ENCODE measurements around the gene BTBD19. TPM values are rescaled to one million over a fixed set of nuclear protein-coding genes. Genes with fewer than 3 reads are reported as not detected.

BTBD19 gene
- total RNA-seq, 2 experiments from 2014 or later = 3.7 to 4.5 TPM

GRCh38 chr1:44780583-44781121, 27.7 kb upstream of the BTBD19 start:
- H3K36me3 Mint-ChIP-seq = peaks cover 63% of the 10 kb centered on the region
- no peak for DNase-seq
- no peaks in the 10 kb centered on the region for H3K9me3 Mint-ChIP-seq (ENCODE audit: low read depth)
- peaks cover 60% of the 10 kb centered on the region for H3K4me1 Mint-ChIP-seq
- H3K27ac Mint-ChIP-seq = no peak overlapping the region
- CTCF ChIA-PET = no interaction called here
- no peak overlapping the region for H3K4me3 Mint-ChIP-seq
- ATAC-seq = no peak
- no peaks in the 10 kb centered on the region for H3K27me3 Mint-ChIP-seq

- DNase-seq (no peak), ATAC-seq (no peak)
- CTCF ChIA-PET = interaction anchor here (1.0 to 6.9 kb wide), 11 partner anchors 8 to 520 kb away, joined by 3 to 60 read pairs (median 11); partner anchors contain the start of genes DYNLT4, EIF2B3, HECTD3 and PLK3
- Mint-ChIP-seq H3K9me3 (ENCODE audit: low read depth) (no peaks in the 10 kb centered on the region), H3K36me3 (peaks cover 34% of the 10 kb centered on the region), H3K4me3 (peak overlapping the region; percentile 68), H3K27ac (peak overlapping the region; percentile 84), H3K4me1 (peaks cover 55% of the 10 kb centered on the region), H3K27me3 (no peaks in the 10 kb centered on the region)
Measured at GRCh38 chr1:44783697-44784093, 24.6 kb upstream of the BTBD19 start.

GRCh38 chr1:44784094-44785028, 24.0 kb upstream of the BTBD19 start:
- Mint-ChIP-seq H3K27me3 (no peaks in the 10 kb centered on the region), H3K4me1 (peaks cover 50% of the 10 kb centered on the region), H3K9me3 (ENCODE audit: low read depth) (no peaks in the 10 kb centered on the region), H3K36me3 (peaks cover 28% of the 10 kb centered on the region), H3K4me3 (peak overlapping the region; percentile 68), H3K27ac (peak overlapping the region; percentile 84)
- ATAC-seq (peak; percentile 50), DNase-seq (no peak)
- CTCF ChIA-PET = interaction anchor here (0.6 to 6.9 kb wide), 17 partner anchors 9 to 519 kb away, joined by 3 to 60 read pairs (median 11); partner anchors contain the start of genes BTBD19, DYNLT4, EIF2B3 and HECTD3

- no peak for ATAC-seq
- H3K4me1 Mint-ChIP-seq = peaks cover 52% of the 10 kb centered on the region
- peak overlapping the region; percentile 78 for H3K27ac Mint-ChIP-seq
- no peaks in the 10 kb centered on the region for H3K9me3 Mint-ChIP-seq (ENCODE audit: low read depth)
- no peak for DNase-seq
- no peaks in the 10 kb centered on the region for H3K27me3 Mint-ChIP-seq
- CTCF ChIA-PET = interaction anchor here (0.6 to 6.9 kb wide), 14 partner anchors 9 to 519 kb away, joined by 3 to 60 read pairs (median 11); partner anchors contain the start of genes BTBD19, DYNLT4, HECTD3 and PLK3
- H3K36me3 Mint-ChIP-seq = peaks cover 23% of the 10 kb centered on the region
- H3K4me3 Mint-ChIP-seq = peak overlapping the region; percentile 66
Measured at GRCh38 chr1:44785029-44785380, 23.3 kb upstream of the BTBD19 start.

GRCh38 chr1:44785501-44786137, 22.7 kb upstream of the BTBD19 start:
- CTCF ChIA-PET = interaction anchor here (1.1 to 6.9 kb wide), 15 partner anchors 8 to 518 kb away, joined by 3 to 60 read pairs (median 11); partner anchors contain the start of genes BTBD19, DYNLT4, HECTD3 and PLK3
- peak overlapping the region; percentile 66 for H3K4me3 Mint-ChIP-seq

GRCh38 chr1:44786138-44786840, 22.0 kb upstream of the BTBD19 start:
- Mint-ChIP-seq H3K4me1 (peaks cover 44% of the 10 kb centered on the region), H3K9me3 (ENCODE audit: low read depth) (no peaks in the 10 kb centered on the region), H3K27ac (peak overlapping the region; percentile 78), H3K36me3 (peaks cover 11% of the 10 kb centered on the region), H3K27me3 (no peaks in the 10 kb centered on the region), H3K4me3 (peak overlapping the region; percentile 57)
- DNase-seq (peak; percentile 81), ATAC-seq (peak; percentile 67)
- CTCF ChIA-PET = interaction anchor here (0.7 to 6.9 kb wide), 19 partner anchors 7 to 228 kb away, joined by 3 to 60 read pairs (median 9); partner anchors contain the start of genes BTBD19, DYNLT4, HECTD3 and PLK3

More at GRCh38 chr1:44785501-44786137, 22.7 kb upstream of the BTBD19 start:
- no peaks in the 10 kb centered on the region for H3K9me3 Mint-ChIP-seq (ENCODE audit: low read depth)
- peak overlapping the region; percentile 78 for H3K27ac Mint-ChIP-seq
- ATAC-seq = no peak
- peaks cover 17% of the 10 kb centered on the region for H3K36me3 Mint-ChIP-seq
- no peaks in the 10 kb centered on the region for H3K27me3 Mint-ChIP-seq
- H3K4me1 Mint-ChIP-seq = peaks cover 46% of the 10 kb centered on the region
- DNase-seq = no peak

- peaks cover 5% of the 10 kb centered on the region for H3K36me3 Mint-ChIP-seq
- DNase-seq (no peak), ATAC-seq (no peak)
- H3K27ac Mint-ChIP-seq = peak overlapping the region; percentile 78
- H3K9me3 Mint-ChIP-seq (ENCODE audit: low read depth) = no peaks in the 10 kb centered on the region
- H3K27me3 Mint-ChIP-seq = no peaks in the 10 kb centered on the region
- peak overlapping the region; percentile 57 for H3K4me3 Mint-ChIP-seq
- H3K4me1 Mint-ChIP-seq = peaks cover 41% of the 10 kb centered on the region
- CTCF ChIA-PET = interaction anchor here (0.6 to 6.9 kb wide), 15 partner anchors 9 to 534 kb away, joined by 3 to 60 read pairs (median 3); partner anchors contain the start of genes HECTD3, PLK3, RNU5D-1 and RPS8
Measured at GRCh38 chr1:44786841-44787426, 21.4 kb upstream of the BTBD19 start.

GRCh38 chr1:44787506-44787905, 20.8 kb upstream of the BTBD19 start:
- no peak overlapping the region for H3K27ac Mint-ChIP-seq
- CTCF ChIA-PET = interaction anchor here (0.6 to 6.9 kb wide), 10 partner anchors 9 to 533 kb away, joined by 3 to 60 read pairs (median 6); partner anchors contain the start of genes HECTD3, RNU5D-1, RPS8 and UROD
- ATAC-seq = no peak

GRCh38 chr1:44788120-44788860, 20.0 kb upstream of the BTBD19 start, which contains the start of gene BEST4:
BEST4 (minus strand) TSS chr1:44788170; CDS start chr1:44787705, 465 bp downstream.
- Mint-ChIP-seq H3K4me3 (no peak within 1 kb of the TSS), H3K27me3 (no peaks in the 10 kb centered on the region), H3K36me3 (no peaks in the 10 kb centered on the region), H3K9me3 (ENCODE audit: low read depth) (no peaks in the 10 kb centered on the region), H3K4me1 (peaks cover 34% of the 10 kb centered on the region), H3K27ac (no peak within 1 kb of the TSS)
- ATAC-seq = no peak
- CTCF ChIA-PET = interaction anchor here (1.1 to 6.9 kb wide), 5 partner anchors 13 to 515 kb away, joined by 3 to 60 read pairs (median 6); partner anchors contain the start of genes RNU5D-1 and RPS8
- no peak for DNase-seq

More at GRCh38 chr1:44787506-44787905, 20.8 kb upstream of the BTBD19 start:
- Mint-ChIP-seq H3K4me3 (no peak overlapping the region), H3K36me3 (peaks cover 2% of the 10 kb centered on the region), H3K9me3 (ENCODE audit: low read depth) (no peaks in the 10 kb centered on the region), H3K27me3 (no peaks in the 10 kb centered on the region), H3K4me1 (peaks cover 41% of the 10 kb centered on the region)
- no peak for DNase-seq

- Mint-ChIP-seq H3K27me3 (no peaks in the 10 kb centered on the region), H3K4me1 (peaks cover 12% of the 10 kb centered on the region), H3K27ac (no peak overlapping the region), H3K36me3 (no peaks in the 10 kb centered on the region), H3K9me3 (ENCODE audit: low read depth) (no peaks in the 10 kb centered on the region), H3K4me3 (no peak overlapping the region)
- ATAC-seq (no peak), DNase-seq (no peak)
- CTCF ChIA-PET = interaction anchor here (0.9 to 2.8 kb wide), 7 partner anchors 8 to 223 kb away, joined by 3 to 14 read pairs (median 7); partner anchors contain the start of genes HECTD3, PLK3 and UROD
Measured at GRCh38 chr1:44790968-44791801, 17.1 kb upstream of the BTBD19 start.
